ENCODE results near the gene TCEANC2. TPM values are rescaled to one million over a fixed set of nuclear protein-coding genes. Genes with fewer than 3 reads are reported as not detected.
A peak's percentile ranks its signal among the peaks of the same experiment; 100 is the strongest.

TCEANC2 gene
- total and polyA plus RNA-seq, 2 experiments from 2014 or later = 6.0 to 6.3 TPM

GRCh38 chr1:54117815-54118563 is 64.6 kb downstream of the TCEANC2 start:
- no peaks in the 10 kb centered on the region for H3K9me3 Mint-ChIP-seq
- no peak overlapping the region for H3K4me3 ChIP-seq
- ATAC-seq (no peak), DNase-seq (ENCODE audit: low spot score) (no peak)
- H2AFZ ChIP-seq = peak overlapping the region; percentile 10; the same call in 1 of the 2 replicates
- no peak overlapping the region for H3K4me3 Mint-ChIP-seq
- H3K27ac Mint-ChIP-seq = no peak overlapping the region
- H3K27me3 Mint-ChIP-seq (ENCODE audit: insufficient read depth, low read depth, poor library complexity) = peaks cover 11% of the 10 kb centered on the region
- H3F3A ChIP-seq (replicated peaks; ENCODE audit: low read depth) = no peaks in the 10 kb centered on the region
- H3K9me2 ChIP-seq (ENCODE audit: insufficient read depth) = no peaks in the 10 kb centered on the region
- H3K4me1 ChIP-seq (ENCODE audit: insufficient read depth) = peaks cover 3% of the 10 kb centered on the region; the same call in 1 of the 2 replicates
- no peaks in the 10 kb centered on the region for H3K36me3 Mint-ChIP-seq (ENCODE audit: low read depth)
- H3K4me2 ChIP-seq = no peak overlapping the region
- H3K27me3 ChIP-seq (ENCODE audit: insufficient read depth) = peaks cover 12% of the 10 kb centered on the region
- H4K20me1 ChIP-seq (replicated peaks; ENCODE audit: insufficient read depth) = no peaks in the 10 kb centered on the region
- H3K27ac ChIP-seq (ENCODE audit: low read depth) = no peak overlapping the region
- TF ChIP-seq NANOG (IDR thresholded peaks at IDR 0.05; ENCODE audit: borderline replicate concordance) (no peak), EZH2phosphoT487 (IDR thresholded peaks at IDR 0.05; ENCODE audit: unreplicated experiment) (no peak), CTCF (conservative IDR thresholded peaks at IDR 0.05; ENCODE audit: low read depth in 2 of 2) (no peak), EZH2 (IDR thresholded peaks at IDR 0.05; ENCODE audit: low read depth, unreplicated experiment) (no peak), CREB1 (CRISPR knock-in tag; IDR thresholded peaks at IDR 0.05; ENCODE audit: low read depth) (no peak), ZNF331 (CRISPR knock-in tag; IDR thresholded peaks at IDR 0.05; ENCODE audit: low read depth) (no peak), ZNF114 (CRISPR knock-in tag; IDR thresholded peaks at IDR 0.05) (no peak), ZNF462 (CRISPR knock-in tag; IDR thresholded peaks at IDR 0.05) (no peak), STAT1 (IDR thresholded peaks at IDR 0.05; ENCODE audit: unreplicated experiment) (no peak), JUNB (IDR thresholded peaks at IDR 0.05; ENCODE audit: unreplicated experiment) (no peak), POLR2AphosphoS5 (IDR thresholded peaks at IDR 0.05; ENCODE audit: low read depth) (no peak), ETS1 (IDR thresholded peaks at IDR 0.05) (no peak), REST (IDR thresholded peaks at IDR 0.05; ENCODE audit: unreplicated experiment) (no peak)
- no peaks in the 10 kb centered on the region for H3K36me3 ChIP-seq (ENCODE audit: insufficient read depth)
- H3K79me2 ChIP-seq (replicated peaks; ENCODE audit: insufficient read depth) = no peaks in the 10 kb centered on the region
- H3K4me1 Mint-ChIP-seq = peaks cover 7% of the 10 kb centered on the region; the same call in 2 of the 3 replicates
